GM23338 (cell line): ENCODE measurements around the gene MYLK. TPM values are rescaled to one million over a fixed set of nuclear protein-coding genes. Genes with fewer than 3 reads are reported as not detected.

Source experiments
- ATAC-seq: fragments of 200-7000 bp; cut with Tn5 transposase; 3 replicates; pipeline ENCODE4 v1.9.1; 2020
- DNase-seq: peaks from one replicate; pipeline ENCODE4 v3.0.0-alpha.2; 2015; ENCODE audit warnings: low spot score
- H2AFZ ChIP-seq: fragments of 200-600 bp; sonication (generic); 2 replicates; pipeline ENCODE4 v1.8.0; 2016; ENCODE audit warnings: antibody characterized with exemption, mild to moderate bottlenecking, moderate library complexity
- H3F3A ChIP-seq: fragments of 200-600 bp; sonication (generic); replicated peaks from 2 replicates; pipeline ENCODE4 v1.8.0; 2017; ENCODE audit warnings: antibody characterized with exemption, mixed run types, low read depth
- H3K27ac ChIP-seq: fragments of 200-600 bp; sonication (generic); 2 replicates; pipeline ENCODE4 v1.6.1; 2016; ENCODE audit warnings: low read depth
- H3K27me3 ChIP-seq: fragments of 200-600 bp; sonication (generic); 2 replicates; pipeline ENCODE4 v1.8.0; 2016; ENCODE audit warnings: mild to moderate bottlenecking, mixed run types, moderate library complexity; ENCODE audit not compliant: insufficient read depth
- H3K36me3 ChIP-seq: fragments of 200-600 bp; sonication (generic); 2 replicates; pipeline ENCODE4 v1.8.0; 2016; ENCODE audit warnings: mild to moderate bottlenecking; ENCODE audit not compliant: insufficient read depth
- H3K4me1 ChIP-seq: fragments of 200-600 bp; sonication (generic); 2 replicates; pipeline ENCODE4 v1.8.0; 2016; ENCODE audit warnings: mild to moderate bottlenecking, moderate library complexity; ENCODE audit not compliant: insufficient read depth
- H3K4me2 ChIP-seq: fragments of 200-600 bp; sonication (generic); 2 replicates; pipeline ENCODE4 v1.7.1; 2017; ENCODE audit warnings: mixed run types
- H3K4me3 ChIP-seq: fragments of 200-600 bp; sonication (generic); 2 replicates; pipeline ENCODE4 v1.6.1; 2016; ENCODE audit warnings: mixed run types
- H3K79me2 ChIP-seq: fragments of 200-600 bp; sonication (generic); replicated peaks from 2 replicates; pipeline ENCODE4 v1.8.0; 2017; ENCODE audit warnings: mild to moderate bottlenecking; ENCODE audit not compliant: insufficient read depth
- H3K9me2 ChIP-seq: fragments of 200-600 bp; sonication (generic); 2 replicates; pipeline ENCODE4 v1.8.0; 2017; ENCODE audit not compliant: insufficient read depth
- H4K20me1 ChIP-seq: fragments of 200-600 bp; sonication (generic); replicated peaks from 2 replicates; pipeline ENCODE4 v1.8.0; 2017; ENCODE audit warnings: mild to moderate bottlenecking; ENCODE audit not compliant: insufficient read depth
- H3K27ac Mint-ChIP-seq: 2 replicates; pipeline ENCODE4 v1.8.0; 2020; ENCODE audit warnings: inconsistent platforms, mild to moderate bottlenecking, moderate library complexity, mixed read lengths
- H3K27me3 Mint-ChIP-seq: 3 replicates; pipeline ENCODE4 v1.8.0; 2022; ENCODE audit warnings: low read depth, mild to moderate bottlenecking, moderate library complexity, mixed read lengths, inconsistent platforms; ENCODE audit not compliant: insufficient read depth, poor library complexity
- H3K36me3 Mint-ChIP-seq: 3 replicates; pipeline ENCODE4 v1.8.0; 2021; ENCODE audit warnings: low read depth, mild to moderate bottlenecking, inconsistent platforms, moderate library complexity, mixed read lengths
- H3K4me1 Mint-ChIP-seq: 3 replicates; pipeline ENCODE4 v1.8.0; 2020; ENCODE audit warnings: mild to moderate bottlenecking, inconsistent platforms, mixed read lengths
- H3K4me3 Mint-ChIP-seq: 3 replicates; pipeline ENCODE4 v1.8.0; 2021; ENCODE audit warnings: moderate library complexity, mild to moderate bottlenecking, inconsistent platforms, mixed read lengths
- H3K9me3 Mint-ChIP-seq: 3 replicates; pipeline ENCODE4 v1.8.0; 2020; ENCODE audit warnings: moderate library complexity, mild to moderate bottlenecking, inconsistent platforms, mixed read lengths
- CREB1 ChIP-seq: fragments of 250-450 bp; sonication (Bioruptor Pico); IDR thresholded peaks from 2 replicates; pipeline ENCODE4 v1.5.0; 2020; ENCODE audit warnings: low read depth, mild to moderate bottlenecking, moderate library complexity
- CTCF ChIP-seq, 2 experiments: fragments of 200-600 bp in 1 of 2; sonication (generic) in 1 of 2; conservative IDR thresholded peaks; 2 replicates each; pipeline versions ENCODE4 v1.5.1 to v1.6.1; 2016 to 2017; ENCODE audit warnings: antibody characterized with exemption in 2 of 2, low read depth in 2 of 2, mild to moderate bottlenecking in 2 of 2, moderate library complexity in 1 of 2
- EZH2 ChIP-seq: fragments of 200-600 bp; sonication (generic); IDR thresholded peaks from one replicate; pipeline ENCODE4 v1.8.0; 2017; ENCODE audit warnings: antibody characterized with exemption, mild to moderate bottlenecking, low read depth; ENCODE audit not compliant: unreplicated experiment
- EZH2phosphoT487 ChIP-seq: fragments of 200-600 bp; sonication (generic); IDR thresholded peaks from one replicate; pipeline ENCODE4 v1.8.1; 2018; ENCODE audit warnings: antibody characterized with exemption; ENCODE audit not compliant: unreplicated experiment
- NANOG ChIP-seq: IDR thresholded peaks from 2 replicates; pipeline ENCODE4 v1.6.1; 2016; ENCODE audit warnings: antibody characterized with exemption, borderline replicate concordance
- POLR2AphosphoS5 ChIP-seq: IDR thresholded peaks from 2 replicates; pipeline ENCODE4 v1.6.1; 2016; ENCODE audit warnings: antibody characterized with exemption, low read depth
- STAT1 ChIP-seq: IDR thresholded peaks from one replicate; pipeline ENCODE4 v1.6.1; 2016; ENCODE audit warnings: antibody characterized with exemption; ENCODE audit not compliant: unreplicated experiment
- ZNF331 ChIP-seq: fragments of 250-450 bp; sonication (Bioruptor Pico); IDR thresholded peaks from 2 replicates; pipeline ENCODE4 v1.5.0; 2020; ENCODE audit warnings: low read depth, mild to moderate bottlenecking, moderate library complexity
- polyA plus RNA-seq: library from polyadenylated mRNA; unstranded; fragments of >200 nt; fragmentation: Nextera tagmentation; extraction: Ambion mirVana; gene quantifications from 2 replicates; pipeline ENCODE4 v1.2.1, GENCODE V29; 2016
- total RNA-seq: library from RNA; depleted of rRNA; stranded (reverse); fragments of >200 nt; shearing (Covaris generic); gene quantifications from 2 replicates; pipeline ENCODE4 v1.2.3, GENCODE V29; 2014
- TF ChIP-seq, protein P1 (sequence below): IDR thresholded peaks from one replicate; pipeline ENCODE4 v1.6.1; 2018; ENCODE audit warnings: antibody characterized with exemption; ENCODE audit not compliant: unreplicated experiment
- TF ChIP-seq, protein P2 (sequence below): IDR thresholded peaks from 2 replicates; pipeline ENCODE4 v1.6.1; 2016; ENCODE audit warnings: antibody characterized with exemption

The MYLK gene
- total and polyA plus RNA-seq, 2 experiments from 2014 or later: 11.5 to 17.9 TPM

DNA sequence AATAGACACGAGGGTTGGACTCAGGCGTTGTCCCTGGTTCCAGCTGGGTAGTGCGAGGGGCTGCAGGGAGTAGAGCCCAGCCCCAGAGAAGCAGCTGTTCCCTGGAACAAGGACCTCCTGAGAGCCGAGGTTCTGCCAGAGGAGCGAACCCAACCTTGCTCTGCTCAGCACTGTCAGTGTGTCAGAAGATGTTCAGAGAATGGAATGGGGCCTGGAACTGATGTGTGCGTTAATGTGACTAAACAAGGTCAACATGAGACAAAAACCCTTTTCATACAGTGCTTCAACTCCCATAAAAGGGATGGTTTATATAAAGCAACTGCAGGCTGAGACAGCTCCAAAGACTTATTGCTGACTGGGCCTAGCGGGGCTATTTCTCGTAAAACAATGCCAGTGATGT is 263.8 kb downstream of the MYLK start (continued):
- TF ChIP-seq, protein P1, sequence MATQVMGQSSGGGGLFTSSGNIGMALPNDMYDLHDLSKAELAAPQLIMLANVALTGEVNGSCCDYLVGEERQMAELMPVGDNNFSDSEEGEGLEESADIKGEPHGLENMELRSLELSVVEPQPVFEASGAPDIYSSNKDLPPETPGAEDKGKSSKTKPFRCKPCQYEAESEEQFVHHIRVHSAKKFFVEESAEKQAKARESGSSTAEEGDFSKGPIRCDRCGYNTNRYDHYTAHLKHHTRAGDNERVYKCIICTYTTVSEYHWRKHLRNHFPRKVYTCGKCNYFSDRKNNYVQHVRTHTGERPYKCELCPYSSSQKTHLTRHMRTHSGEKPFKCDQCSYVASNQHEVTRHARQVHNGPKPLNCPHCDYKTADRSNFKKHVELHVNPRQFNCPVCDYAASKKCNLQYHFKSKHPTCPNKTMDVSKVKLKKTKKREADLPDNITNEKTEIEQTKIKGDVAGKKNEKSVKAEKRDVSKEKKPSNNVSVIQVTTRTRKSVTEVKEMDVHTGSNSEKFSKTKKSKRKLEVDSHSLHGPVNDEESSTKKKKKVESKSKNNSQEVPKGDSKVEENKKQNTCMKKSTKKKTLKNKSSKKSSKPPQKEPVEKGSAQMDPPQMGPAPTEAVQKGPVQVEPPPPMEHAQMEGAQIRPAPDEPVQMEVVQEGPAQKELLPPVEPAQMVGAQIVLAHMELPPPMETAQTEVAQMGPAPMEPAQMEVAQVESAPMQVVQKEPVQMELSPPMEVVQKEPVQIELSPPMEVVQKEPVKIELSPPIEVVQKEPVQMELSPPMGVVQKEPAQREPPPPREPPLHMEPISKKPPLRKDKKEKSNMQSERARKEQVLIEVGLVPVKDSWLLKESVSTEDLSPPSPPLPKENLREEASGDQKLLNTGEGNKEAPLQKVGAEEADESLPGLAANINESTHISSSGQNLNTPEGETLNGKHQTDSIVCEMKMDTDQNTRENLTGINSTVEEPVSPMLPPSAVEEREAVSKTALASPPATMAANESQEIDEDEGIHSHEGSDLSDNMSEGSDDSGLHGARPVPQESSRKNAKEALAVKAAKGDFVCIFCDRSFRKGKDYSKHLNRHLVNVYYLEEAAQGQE: no peak
- TF ChIP-seq, protein P2, sequence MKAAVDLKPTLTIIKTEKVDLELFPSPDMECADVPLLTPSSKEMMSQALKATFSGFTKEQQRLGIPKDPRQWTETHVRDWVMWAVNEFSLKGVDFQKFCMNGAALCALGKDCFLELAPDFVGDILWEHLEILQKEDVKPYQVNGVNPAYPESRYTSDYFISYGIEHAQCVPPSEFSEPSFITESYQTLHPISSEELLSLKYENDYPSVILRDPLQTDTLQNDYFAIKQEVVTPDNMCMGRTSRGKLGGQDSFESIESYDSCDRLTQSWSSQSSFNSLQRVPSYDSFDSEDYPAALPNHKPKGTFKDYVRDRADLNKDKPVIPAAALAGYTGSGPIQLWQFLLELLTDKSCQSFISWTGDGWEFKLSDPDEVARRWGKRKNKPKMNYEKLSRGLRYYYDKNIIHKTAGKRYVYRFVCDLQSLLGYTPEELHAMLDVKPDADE: no peak
- TF ChIP-seq ZNF331 (no peak), NANOG (no peak), CTCF (conservative IDR thresholded peaks at IDR 0.05; ENCODE audit: low read depth in 2 of 2) (no peak), STAT1 (no peak), EZH2phosphoT487 (no peak)

GRCh38 chr3:123618768-123619484 is 265.2 kb downstream of the MYLK start:
- no peak overlapping the region for H3K27ac Mint-ChIP-seq
- H3K9me3 Mint-ChIP-seq: no peaks in the 10 kb centered on the region
- peaks cover 1% of the 10 kb centered on the region for H3K27me3 Mint-ChIP-seq
- peaks cover 22% of the 10 kb centered on the region for H3K4me1 Mint-ChIP-seq
- no peaks in the 10 kb centered on the region for H3F3A ChIP-seq
- H3K4me1 ChIP-seq: peaks cover 9% of the 10 kb centered on the region; the same call in 1 of the 2 replicates
- H3K36me3 ChIP-seq: no peaks in the 10 kb centered on the region
- no peak overlapping the region for H3K27ac ChIP-seq
- no peak overlapping the region for H3K4me2 ChIP-seq
- H2AFZ ChIP-seq: no peak overlapping the region
- no peak for ATAC-seq
- H4K20me1 ChIP-seq: no peaks in the 10 kb centered on the region
- no peaks in the 10 kb centered on the region for H3K27me3 ChIP-seq
- H3K36me3 Mint-ChIP-seq: no peaks in the 10 kb centered on the region
- H3K4me3 Mint-ChIP-seq: no peak overlapping the region
- H3K9me2 ChIP-seq: no peaks in the 10 kb centered on the region
- no peak for DNase-seq
- H3K79me2 ChIP-seq: no peaks in the 10 kb centered on the region
- no peak overlapping the region for H3K4me3 ChIP-seq
- TF ChIP-seq ZNF331 (no peak), CTCF (conservative IDR thresholded peaks at IDR 0.05; ENCODE audit: low read depth in 2 of 2) (no peak), NANOG (no peak), CREB1 (CRISPR knock-in tag) (no peak), EZH2phosphoT487 (no peak), EZH2 (no peak), STAT1 (no peak), POLR2AphosphoS5 (no peak)
- TF ChIP-seq, protein P2: no peak
- TF ChIP-seq, protein P1: no peak
